Epithelial cell of esophagus (primary cell): ENCODE results near the gene LMO7.

ENCODE experiments used
- DNase-seq: peaks from one replicate; pipeline ENCODE4 v3.0.0; 2010; ENCODE audit warnings: low read depth
- H3K4me3 ChIP-seq: 2 replicates; pipeline ENCODE4 v1.5.1; 2011; ENCODE audit warnings: mild to moderate bottlenecking, low read length, control low read depth
- CTCF ChIP-seq: IDR thresholded peaks from 2 replicates; pipeline ENCODE4 v1.5.1; 2011; ENCODE audit warnings: low read depth, mild to moderate bottlenecking, low read length, control low read depth, inconsistent platforms; ENCODE audit not compliant: insufficient read depth; ENCODE audit errors: missing control alignments

LMO7 gene

GRCh38 chr13:75811841-75812240 lies 175.7 kb downstream of the LMO7 start:
- no peak for DNase-seq
- no peak for TF ChIP-seq CTCF
- H3K4me3 ChIP-seq: no peak overlapping the region

GRCh38 chr13:75812751-75813181 lies 176.6 kb downstream of the LMO7 start:
- no peak for TF ChIP-seq CTCF
- DNase-seq: no peak
- no peak overlapping the region for H3K4me3 ChIP-seq

GRCh38 chr13:75813323-75813722 lies 177.2 kb downstream of the LMO7 start:
- no peak overlapping the region for H3K4me3 ChIP-seq
- TF ChIP-seq CTCF: no peak
- no peak for DNase-seq

GRCh38 chr13:75818179-75818967 lies 182.2 kb downstream of the LMO7 start:
- DNase-seq: no peak
- no peak for TF ChIP-seq CTCF
- H3K4me3 ChIP-seq: no peak overlapping the region

- TF ChIP-seq CTCF: no peak
These were observed 182.8 kb downstream of the LMO7 start for GRCh38 chr13:75818968-75819225.

GRCh38 chr13:75825161-75825560 lies 189.0 kb downstream of the LMO7 start:
- TF ChIP-seq CTCF: no peak
- peak; percentile 48 for DNase-seq
- H3K4me3 ChIP-seq: no peak overlapping the region

More at GRCh38 chr13:75818968-75819225, 182.8 kb downstream of the LMO7 start:
- H3K4me3 ChIP-seq: no peak overlapping the region
- no peak for DNase-seq

GRCh38 chr13:75825594-75825993 lies 189.5 kb downstream of the LMO7 start:
- H3K4me3 ChIP-seq: no peak overlapping the region
- TF ChIP-seq CTCF: no peak
- no peak for DNase-seq
